Keratinocyte (primary cell): Measurements from ENCODE around the gene SKOR1.
A peak's percentile ranks its signal among the peaks of the same experiment; 100 is the strongest.

Experiments
- EZH2 ChIP-seq: IDR thresholded peaks from one replicate; pipeline ENCODE4 v1.6.1; 2012; ENCODE audit warnings: inconsistent platforms, mild to moderate bottlenecking, low read length, moderate library complexity
- TF ChIP-seq, protein P1 (sequence below), 3 experiments: IDR thresholded peaks in 1 of 3; conservative IDR thresholded peaks in 1 of 3; optimal IDR thresholded peaks in 1 of 3; 2 replicates in 2 of 3; 3 replicates in 1 of 3; pipeline versions ENCODE3 to v1.5.1; 2011; ENCODE audit warnings: low read length in 3 of 3, mild to moderate bottlenecking in 3 of 3, moderate library complexity in 2 of 3, control low read depth in 1 of 3, inconsistent platforms in 1 of 3; ENCODE audit not compliant: insufficient read depth in 2 of 3; ENCODE audit errors: extremely low read depth in 1 of 3

DNA sequence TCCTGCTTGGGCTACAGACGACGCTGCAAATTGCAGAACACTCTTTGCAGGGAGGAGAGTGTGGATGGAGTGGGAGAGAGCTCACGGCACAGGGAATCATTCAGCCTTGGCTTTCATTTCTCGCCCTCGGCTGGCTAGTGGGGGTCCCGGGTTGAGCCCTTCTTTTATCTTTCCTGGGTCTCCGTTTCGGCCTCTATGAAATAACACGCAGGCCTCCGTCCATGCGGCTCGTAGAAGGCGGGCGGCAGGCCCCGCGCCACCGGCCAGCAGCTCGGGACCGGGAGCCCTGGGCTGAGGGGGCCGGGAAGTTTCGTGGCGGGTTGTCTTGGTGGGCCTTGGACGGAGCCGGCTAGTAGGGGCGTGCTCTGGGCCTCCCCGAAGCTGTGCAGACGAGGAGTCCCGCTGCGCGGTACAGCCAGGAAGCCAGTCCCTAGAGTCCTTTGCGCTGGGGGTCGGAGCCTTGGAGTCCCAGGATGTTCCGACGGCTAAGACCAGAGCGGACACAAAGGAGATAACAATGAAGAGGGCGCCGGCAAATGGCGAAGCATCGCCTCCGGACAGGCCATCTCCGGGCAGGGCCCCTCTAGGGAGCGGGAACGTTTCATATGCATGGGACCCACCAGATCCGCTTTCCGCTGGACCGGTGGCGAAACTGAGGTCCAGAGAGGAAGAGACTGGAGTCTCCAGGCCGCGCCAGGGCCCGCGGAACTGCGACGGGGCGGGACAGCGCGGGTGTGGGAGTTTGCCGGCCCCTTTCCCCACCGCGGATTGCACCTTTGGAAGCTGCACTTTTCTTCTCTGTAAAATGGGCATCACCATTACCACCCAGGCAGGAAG, 10.2 kb downstream of the SKOR1 start:
- TF ChIP-seq, protein P1, sequence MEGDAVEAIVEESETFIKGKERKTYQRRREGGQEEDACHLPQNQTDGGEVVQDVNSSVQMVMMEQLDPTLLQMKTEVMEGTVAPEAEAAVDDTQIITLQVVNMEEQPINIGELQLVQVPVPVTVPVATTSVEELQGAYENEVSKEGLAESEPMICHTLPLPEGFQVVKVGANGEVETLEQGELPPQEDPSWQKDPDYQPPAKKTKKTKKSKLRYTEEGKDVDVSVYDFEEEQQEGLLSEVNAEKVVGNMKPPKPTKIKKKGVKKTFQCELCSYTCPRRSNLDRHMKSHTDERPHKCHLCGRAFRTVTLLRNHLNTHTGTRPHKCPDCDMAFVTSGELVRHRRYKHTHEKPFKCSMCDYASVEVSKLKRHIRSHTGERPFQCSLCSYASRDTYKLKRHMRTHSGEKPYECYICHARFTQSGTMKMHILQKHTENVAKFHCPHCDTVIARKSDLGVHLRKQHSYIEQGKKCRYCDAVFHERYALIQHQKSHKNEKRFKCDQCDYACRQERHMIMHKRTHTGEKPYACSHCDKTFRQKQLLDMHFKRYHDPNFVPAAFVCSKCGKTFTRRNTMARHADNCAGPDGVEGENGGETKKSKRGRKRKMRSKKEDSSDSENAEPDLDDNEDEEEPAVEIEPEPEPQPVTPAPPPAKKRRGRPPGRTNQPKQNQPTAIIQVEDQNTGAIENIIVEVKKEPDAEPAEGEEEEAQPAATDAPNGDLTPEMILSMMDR (optimal IDR thresholded peaks at IDR 0.05 in 1 of 3, IDR thresholded peaks at IDR 0.05 in 1 of 3, conservative IDR thresholded peaks at IDR 0.05 in 1 of 3; ENCODE audit: extremely low read depth in 1 of 3, insufficient read depth in 2 of 3, low read length in 3 of 3): no peak
- TF ChIP-seq EZH2: peak; percentile 98
